Glomerular endothelial cell (primary cell): ENCODE results near the gene KCTD20. TPM values are rescaled to one million over a fixed set of nuclear protein-coding genes. Genes with fewer than 3 reads are reported as not detected.

Experiments
- DNase-seq: peaks from one replicate; pipeline ENCODE4 v3.0.0-alpha.2; 2011; ENCODE audit warnings: low read depth, low spot score; ENCODE audit errors: extremely low read depth
- total RNA-seq: library from RNA; depleted of rRNA; stranded (reverse); fragments of >200 nt; gene quantifications from 2 replicates; pipeline ENCODE4 v1.2.3, GENCODE V29; 2015

KCTD20 gene
- total RNA-seq, 1 donor from 2014 or later = 65.0 TPM

- no peak for DNase-seq
Observed at GRCh38 chr6:36525346-36525745, 82.5 kb downstream of the KCTD20 start.

- DNase-seq = no peak
Observed at GRCh38 chr6:36526066-36526465, 83.3 kb downstream of the KCTD20 start.

DNA sequence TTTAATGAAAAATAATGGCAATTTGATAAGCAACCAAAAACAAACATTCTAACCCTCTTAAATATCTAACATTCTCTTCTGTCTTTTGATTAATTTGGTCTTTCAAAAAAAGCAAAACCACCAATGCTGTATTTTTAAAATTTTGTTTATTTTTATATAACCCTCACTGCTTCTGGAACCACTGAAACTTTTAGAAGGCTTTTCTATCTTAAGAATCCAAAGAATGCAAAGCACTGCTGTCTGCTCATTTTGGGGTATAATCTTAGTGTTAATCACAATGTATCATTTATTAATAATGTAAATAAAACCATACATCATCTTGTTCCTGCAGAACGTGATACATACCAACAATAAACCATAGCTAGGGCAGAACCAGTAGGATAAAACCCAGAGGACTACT lies 90.5 kb downstream of the KCTD20 start:
- no peak for DNase-seq

DNA sequence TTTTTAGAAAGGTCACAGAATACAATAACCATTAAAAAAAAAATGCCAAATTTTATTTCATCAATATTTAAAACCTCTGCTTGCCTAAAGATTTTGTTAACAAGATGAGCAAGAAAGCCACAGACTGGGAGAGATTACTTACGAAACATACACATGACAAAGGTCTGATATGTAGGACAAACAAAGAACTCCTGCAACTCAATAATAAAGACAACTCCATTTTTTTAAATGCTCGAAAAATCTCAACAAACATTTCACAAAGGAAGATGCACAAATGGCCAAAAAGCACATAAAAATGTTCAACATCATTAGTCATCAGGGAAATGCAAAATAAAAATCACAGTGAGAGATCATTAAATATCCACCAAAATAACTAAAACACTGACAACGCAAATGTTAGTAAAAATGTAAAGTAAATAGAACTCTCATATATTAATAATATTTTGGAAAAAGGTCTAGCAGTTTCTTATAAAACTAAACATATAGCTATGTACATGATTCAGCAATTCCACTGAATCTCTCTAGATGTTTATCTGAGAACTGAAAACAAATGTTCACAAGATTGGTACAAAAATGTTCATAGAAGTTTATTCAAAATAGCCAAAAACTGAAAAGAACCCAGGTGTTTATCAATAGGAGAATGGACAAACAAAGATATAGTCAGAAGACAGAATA lies 94.2 kb downstream of the KCTD20 start:
- no peak for DNase-seq

GRCh38 chr6:36539814-36540568 lies 97.2 kb downstream of the KCTD20 start:
- no peak for DNase-seq

Other genes with a start within 250 kb of the KCTD20 start
- gene BRPF3, start 246.3 kb upstream of the KCTD20 start, total RNA-seq = 18.6 and 21.8 TPM in 2 replicates
- not detected in 2 replicates for gene PNPLA1, start 172.9 kb upstream of the KCTD20 start, total RNA-seq
- gene BNIP5, start 106.1 kb upstream of the KCTD20 start, total RNA-seq = not detected in 2 replicates
- gene ETV7, start 55.3 kb upstream of the KCTD20 start, total RNA-seq = 2.5 and 2.7 TPM in 2 replicates
- gene PXT1, start 146 bp upstream of the KCTD20 start, total RNA-seq = not detected in 2 replicates
- 21.9 and 27.0 TPM in 2 replicates for gene STK38, start 104.5 kb downstream of the KCTD20 start, total RNA-seq
- 190 and 249 TPM in 2 replicates for gene SRSF3, start 151.4 kb downstream of the KCTD20 start, total RNA-seq
- 562 and 624 TPM in 2 replicates for gene CDKN1A, start 235.7 kb downstream of the KCTD20 start, total RNA-seq